GM19351 (cell line): ENCODE results near the gene THOC5.

Source experiments
- ATAC-seq: cut with Tn5 transposase; IDR thresholded peaks from one replicate; pipeline ENCODE4 v1.9.1; 2021; ENCODE audit warnings: mild to moderate bottlenecking, moderate library complexity; ENCODE audit not compliant: unreplicated experiment

The THOC5 gene

DNA sequence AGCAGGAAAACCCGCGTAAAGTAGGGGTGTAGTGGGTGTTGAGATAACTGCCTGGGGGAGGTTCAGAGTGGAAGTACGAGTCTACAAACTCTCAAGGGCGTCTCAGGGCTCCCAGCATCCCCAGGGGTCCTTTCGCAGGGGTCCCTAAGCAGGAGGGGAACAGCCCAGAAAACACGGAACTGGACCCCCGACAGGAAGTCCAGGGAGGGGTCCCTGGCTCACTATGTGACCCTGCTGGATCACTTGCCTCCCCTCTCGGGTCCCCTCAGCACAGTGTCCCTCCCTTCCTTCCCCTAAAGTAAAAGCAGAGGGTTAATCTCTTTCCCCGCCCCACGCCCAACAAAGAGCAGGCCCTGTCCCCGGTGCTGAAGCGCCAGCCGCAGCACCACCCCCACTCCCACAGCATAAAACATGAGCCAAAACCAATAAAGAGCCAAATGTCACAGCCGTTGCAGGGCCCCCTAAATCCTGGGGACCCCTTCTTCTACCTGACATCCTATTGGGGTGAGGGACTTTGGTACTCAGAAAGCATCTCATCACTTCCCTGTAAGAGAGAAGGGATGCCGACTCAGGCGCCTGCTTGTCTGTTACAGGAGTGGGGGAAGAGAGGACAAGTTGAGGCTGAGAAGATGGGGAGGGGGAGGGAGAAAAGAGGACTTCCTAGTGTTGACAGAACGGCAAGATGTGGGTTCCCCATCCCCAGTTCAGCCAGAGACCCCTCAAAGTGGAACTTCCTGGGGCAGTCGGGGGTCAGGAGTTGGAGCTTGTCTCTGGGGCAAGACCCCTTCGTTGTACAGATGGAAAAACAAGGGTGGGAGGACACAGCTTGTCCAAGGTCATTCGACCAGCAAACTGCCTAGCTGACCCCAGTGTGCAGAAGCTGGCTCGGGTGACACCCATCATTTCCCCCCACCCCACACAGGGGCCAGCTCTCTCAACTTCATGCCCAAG lies 75.0 kb downstream of the THOC5 start:
- ATAC-seq: no peak

DNA sequence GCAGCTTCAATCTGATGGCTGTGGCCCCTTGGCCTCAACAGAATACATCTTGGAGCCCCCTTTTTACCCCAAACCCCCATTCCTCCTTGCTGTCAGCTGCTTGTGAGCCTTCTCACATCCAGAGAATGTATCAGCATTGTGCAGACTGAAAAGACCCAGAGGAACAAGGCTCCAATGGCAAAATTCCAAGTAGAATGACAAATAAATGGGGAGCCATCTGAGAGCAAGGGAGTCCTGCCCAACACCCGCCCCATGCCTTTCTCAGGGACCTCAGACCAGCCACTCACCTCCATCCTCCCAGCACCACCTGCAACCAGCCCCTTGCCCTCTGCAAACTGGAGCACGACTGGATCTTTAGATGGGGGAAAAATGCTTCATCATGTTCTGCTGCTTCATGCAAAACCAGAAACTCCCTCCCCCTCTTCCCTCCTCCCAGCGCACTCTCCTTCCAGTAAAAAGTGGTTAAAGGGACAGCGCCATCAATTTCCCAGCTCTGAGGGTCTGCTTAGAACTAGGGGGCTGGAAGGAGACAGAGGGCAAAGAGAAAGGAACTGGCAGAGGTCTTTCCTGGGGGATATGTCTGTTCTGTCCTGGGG lies 75.7 kb downstream of the THOC5 start:
- no peak for ATAC-seq

DNA sequence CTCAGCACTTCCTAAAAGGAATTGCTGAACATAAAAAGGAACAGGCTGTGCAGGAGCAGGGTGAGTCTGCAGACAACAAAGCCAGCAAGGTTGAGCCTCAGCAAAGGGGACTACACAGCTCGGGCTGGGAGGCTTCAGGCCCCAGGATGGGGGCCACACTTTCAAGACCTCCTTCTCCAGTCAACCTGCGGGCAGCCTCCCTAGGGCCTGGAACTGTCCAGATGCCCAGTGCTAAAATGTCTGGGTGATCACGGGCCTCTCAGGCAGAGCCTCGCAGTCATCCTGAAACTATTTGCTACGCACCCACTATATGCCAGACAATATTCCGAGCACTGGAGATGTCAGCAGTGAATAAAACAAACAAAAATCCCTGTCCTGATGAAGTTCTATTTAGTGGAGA lies 77.4 kb downstream of the THOC5 start:
- no peak for ATAC-seq

DNA sequence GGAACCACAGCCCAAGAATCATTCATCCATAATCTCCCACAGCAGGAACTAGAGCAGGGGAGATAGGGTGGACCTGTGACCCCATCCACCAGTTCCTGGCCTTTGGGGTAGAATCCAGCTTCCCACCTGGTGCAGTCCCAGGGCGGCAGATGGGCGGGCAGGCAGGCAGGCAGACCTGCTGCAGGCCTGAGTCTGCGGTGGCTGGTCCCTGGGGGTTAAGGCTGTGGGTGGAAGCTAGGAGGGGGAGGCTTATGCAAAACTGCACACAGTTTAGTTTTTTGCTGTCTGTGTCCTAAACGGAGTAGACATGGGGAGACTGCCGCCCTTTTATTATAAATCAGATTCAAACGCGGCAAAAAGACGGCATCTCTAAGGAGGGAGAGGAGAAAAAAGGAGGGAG lies 78.0 kb downstream of the THOC5 start:
- peak; percentile 57 for ATAC-seq

DNA sequence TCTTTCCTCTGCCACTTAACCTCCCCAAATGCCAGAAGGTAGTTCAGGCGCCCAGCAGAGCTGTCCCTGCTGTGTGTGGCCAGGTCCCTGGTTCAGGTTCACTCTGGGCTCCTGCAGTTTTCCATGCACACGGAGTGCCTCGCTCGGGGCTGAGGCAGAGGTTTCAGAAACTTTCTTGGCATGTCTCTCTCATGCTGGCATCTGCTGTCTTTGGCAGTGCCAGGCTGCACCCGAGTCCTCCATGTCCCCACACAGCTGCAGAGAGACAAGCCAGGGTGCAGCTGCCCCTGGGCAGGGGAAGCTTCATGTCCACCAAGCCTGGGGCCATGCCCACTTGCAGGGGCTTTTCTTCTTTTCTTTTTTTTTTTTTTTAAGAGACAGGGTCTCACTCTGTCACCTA lies 80.6 kb downstream of the THOC5 start:
- no peak for ATAC-seq

DNA sequence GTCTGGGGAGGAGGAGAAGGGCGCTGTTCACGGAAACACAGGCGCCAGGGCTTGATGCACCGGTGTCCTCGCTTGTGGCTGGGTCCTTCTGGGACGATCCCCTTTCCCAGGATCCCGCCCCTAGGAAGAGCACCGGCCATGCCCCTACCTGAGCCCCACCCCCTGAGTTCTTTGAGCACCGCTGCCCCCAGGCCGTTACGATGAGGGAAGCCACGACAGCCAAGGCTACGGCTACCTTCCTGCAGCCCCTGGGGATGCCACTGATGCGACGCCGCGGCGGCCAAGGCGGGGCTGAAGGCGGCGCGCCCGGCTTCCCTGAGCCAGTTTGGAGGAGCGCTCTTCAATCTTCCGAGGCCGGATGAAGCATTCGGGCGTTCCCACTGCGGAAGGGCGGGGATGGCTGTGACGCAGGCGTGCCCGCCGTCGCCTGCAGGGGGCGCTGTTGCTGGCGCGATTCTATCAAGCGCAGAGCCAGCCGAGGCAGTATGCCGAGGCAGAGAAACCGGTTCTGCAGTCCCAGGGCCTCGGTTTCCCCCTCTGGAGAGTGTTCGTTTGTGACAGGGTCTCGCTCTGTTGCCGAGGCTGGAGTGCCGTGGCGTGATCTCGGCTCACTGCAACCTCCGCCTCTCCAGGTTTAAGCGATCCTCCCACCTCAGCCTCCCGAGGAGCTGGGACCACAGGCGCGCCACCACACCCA lies 83.2 kb downstream of the THOC5 start:
- no peak for ATAC-seq

DNA sequence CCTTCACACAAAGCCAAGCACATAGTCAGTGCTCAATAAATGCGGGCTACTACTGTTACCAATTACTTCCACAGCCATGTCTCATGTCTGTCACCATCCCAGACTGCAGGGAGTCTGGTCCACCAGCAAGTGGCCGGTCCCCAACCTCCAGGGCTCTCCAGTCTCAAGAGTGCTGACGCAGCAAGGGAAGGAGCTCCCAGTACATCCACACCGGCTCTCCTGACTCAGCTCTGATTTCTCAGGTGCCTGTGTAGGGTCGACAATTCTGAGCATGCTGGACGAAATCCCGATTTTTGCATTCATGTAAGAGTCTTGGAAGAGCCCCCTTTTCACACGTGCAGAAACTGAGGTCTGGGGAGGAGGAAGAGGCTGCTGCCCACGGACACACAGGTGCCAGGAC lies 83.8 kb downstream of the THOC5 start:
- no peak for ATAC-seq

DNA sequence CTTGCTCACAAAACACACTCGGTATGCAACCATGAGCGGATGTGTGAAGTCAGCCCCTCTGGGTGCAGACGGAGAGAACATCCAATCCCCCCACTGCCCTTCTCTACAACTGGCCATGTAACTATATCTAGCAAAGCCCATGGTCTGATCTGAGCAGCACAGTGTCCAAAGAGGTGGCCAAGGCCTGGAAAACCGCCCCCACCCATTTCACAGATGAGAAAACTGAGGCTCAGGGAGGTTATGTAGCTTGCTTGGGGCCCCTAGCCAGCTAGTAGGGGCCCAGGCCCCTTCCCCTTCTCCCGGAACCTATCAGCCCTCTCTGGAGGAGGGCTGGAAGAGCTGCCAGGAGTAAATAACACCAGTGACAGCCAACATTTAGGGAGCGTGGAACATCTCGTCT lies 89.0 kb downstream of the THOC5 start:
- ATAC-seq: no peak

DNA sequence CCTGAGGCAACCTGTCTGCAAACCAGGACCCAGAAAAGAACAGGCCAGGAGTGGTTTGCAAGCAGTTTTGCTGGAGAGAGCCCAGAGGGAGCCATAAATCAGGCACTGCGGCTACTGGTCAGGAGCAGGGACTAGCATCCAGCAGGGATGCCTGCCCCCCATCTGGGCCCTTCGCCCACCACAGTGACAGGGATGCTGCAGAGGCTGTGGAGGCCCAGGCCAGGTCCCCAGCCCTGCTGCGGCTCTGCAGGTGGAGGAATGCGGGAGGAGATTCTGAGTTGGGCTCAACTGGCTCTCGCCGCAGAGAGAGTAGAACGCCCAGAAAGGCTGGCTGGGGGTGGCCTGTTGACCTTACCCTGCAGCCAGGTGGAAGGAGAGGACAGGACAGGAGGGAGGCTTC lies 89.9 kb downstream of the THOC5 start:
- no peak for ATAC-seq

DNA sequence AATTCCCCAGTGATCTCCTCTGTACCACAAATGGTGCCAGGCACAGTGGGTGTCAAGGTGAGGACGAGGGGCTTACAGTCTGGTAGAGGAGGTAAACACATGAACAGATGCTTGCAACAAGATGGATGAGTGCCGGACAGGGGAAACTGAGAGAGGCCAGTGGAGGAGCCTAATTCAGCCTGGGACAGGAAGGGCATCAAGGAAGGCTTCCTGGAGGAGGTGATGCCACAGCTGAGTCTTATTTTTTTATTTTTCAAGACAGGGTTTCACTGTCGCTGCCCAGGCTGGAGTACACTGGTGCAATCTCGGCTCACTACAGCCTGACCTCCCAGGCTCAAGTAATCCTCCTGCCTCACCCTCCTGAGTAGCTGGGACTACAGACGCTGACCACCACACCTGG lies 92.3 kb downstream of the THOC5 start:
- ATAC-seq: no peak

DNA sequence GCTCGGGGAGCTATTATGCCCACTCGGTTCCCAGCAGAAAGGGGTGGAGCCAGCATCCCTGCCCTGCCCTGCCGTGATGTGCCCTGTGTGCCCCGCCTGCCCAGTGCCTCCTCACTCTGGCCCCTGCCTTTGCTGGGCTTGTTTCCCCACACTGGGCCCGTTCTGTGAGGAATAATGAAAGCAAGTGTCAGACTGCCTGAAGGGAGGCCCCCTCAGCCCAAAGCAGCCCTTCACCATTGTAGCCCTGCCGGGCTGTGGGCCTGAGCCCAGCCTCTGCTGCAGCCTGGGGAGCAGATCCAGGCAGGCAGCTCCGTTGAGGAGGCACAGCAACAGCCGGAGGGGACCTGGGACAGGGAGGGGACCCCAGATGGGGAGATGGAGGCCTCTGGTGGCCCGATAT lies 93.8 kb downstream of the THOC5 start:
- no peak for ATAC-seq

DNA sequence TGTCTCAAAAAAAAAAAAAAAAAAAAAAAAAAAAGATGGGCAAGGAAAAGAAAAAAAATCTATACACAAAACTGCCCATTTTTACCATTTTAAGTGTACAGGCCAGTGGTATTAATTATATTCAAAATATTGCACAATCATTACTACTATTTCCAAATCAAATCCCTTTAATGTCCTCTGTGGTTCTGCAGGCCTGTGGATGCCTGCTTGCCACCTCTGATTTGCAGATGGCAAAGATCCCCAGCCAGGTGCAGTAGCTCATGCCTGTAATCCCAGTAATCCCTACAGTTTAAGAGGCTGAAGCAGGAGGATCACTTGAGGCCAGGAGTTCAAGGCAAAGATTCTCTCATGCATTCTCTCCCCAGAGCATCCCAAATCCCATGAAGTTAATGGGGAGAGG lies 95.0 kb downstream of the THOC5 start:
- ATAC-seq: no peak

DNA sequence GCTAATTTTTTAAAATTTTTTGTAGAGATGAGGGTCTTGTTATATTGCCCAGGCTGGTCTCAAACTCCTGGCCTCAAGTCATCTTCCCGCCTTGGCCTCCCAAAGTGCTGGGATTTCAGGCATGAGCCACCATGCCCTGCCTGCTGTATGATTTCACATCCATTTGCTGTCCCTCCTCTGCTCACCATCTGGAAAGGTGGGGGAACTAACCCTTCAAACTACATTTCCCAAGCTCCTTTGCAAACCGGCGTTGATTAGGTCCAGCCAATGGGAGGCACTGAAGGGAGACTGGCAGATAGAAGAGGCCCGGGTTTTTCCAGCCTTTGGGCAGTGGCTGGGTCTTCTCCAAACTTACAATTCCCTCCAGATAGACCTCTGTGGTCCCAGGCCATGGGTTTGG lies 95.8 kb downstream of the THOC5 start:
- ATAC-seq: peak; percentile 39

DNA sequence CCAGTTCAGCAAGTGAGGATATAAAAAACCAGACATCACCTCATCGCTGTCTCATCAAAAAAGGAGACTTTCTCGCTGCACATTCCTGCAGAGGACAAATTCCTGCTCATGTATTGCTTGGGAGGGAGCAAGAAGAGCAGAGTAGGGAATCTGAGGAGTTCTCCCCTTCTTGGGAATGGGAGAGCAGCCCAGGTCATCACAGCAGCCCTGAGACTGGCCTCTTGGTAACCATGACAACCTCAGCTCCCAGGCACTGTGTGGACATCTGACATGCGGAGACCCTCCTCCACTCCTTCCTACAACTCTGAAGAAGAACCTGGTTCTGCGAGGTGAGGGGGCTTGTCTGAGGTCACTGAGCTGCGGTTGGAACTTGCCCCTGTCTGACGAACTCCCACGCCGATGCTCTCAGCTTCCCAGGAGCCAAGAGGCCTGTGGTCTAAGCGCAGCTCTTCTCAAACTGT lies 97.3 kb downstream of the THOC5 start:
- ATAC-seq: no peak
